SH-SY5Y (cell line): ENCODE data around the gene CRADD.

Source experiments
- GATA2 ChIP-seq: IDR thresholded peaks from 2 replicates; pipeline ENCODE4 v1.6.1; 2011; ENCODE audit warnings: mild to moderate bottlenecking, low read depth, low read length
- GATA3 ChIP-seq: IDR thresholded peaks from 2 replicates; pipeline ENCODE4 v1.6.1; 2011; ENCODE audit warnings: low read depth, mild to moderate bottlenecking, low read length, moderate library complexity

CRADD gene

DNA sequence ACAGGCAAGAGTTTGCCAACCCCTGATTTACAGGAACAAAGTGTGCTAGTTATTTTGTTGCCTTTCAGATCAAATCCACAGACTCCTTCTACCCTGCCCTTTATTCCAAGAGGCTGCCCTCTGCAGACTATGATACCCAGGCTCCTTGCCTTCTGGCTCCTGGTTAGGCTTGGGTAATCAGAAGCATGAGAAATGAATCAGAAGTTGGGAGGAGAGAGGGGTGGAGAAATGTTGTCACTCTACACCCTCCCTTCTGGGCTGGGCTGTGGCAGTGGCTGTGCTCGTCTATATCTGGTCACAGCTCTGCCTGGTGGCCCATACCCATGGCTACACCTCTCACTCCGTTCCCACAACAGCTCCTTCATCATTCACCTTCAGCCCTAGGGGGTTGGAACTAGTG is 266.6 kb downstream of the CRADD start:
- TF ChIP-seq GATA2 (no peak), GATA3 (no peak)

DNA sequence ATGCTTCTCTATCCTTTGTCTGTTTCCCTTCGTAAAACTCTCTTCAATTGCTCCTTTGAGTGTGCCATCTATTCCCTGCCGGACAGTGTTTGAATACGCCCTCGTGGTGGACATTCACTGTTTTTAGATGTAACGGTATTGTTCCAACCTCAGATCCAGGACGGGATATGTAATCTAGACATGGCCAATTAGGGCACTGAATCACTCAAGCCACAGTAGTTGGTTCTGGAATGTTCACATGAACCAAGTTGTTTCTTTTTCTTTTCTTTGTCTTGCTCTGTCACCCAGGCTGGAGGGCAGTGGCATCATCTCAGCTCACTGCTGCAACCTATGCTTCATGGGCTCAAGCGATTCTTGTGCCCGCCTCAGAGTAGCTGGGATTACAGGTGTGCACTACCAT is 267.0 kb downstream of the CRADD start:
- TF ChIP-seq GATA2 (no peak), GATA3 (no peak)
